Measurements from ENCODE around the gene AHSG.

DNA sequence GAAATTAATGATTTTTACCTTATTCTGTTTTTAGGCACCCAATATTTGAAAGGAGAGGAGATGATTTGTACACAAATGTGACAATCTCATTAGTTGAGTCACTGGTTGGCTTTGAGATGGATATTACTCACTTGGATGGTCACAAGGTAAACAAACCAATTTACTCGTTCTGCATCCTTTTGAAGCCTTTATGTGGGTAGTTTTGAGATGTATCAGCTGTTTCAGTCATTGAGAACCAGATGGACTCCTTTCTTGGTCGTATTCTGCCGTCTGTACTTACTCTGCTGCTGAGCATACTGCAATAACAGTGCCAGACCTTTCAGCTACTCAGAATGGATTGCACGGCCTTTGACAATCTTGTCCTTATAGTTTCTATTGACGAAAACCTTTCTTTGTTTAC lies 29.0 kb upstream of the AHSG start:
- TF ChIP-seq CTCF (IDR thresholded peaks at IDR 0.05) (no peak), POLR2A (IDR thresholded peaks at IDR 0.05) (no peak), EP300 (IDR thresholded peaks at IDR 0.05) (no peak), POLR2AphosphoS5 (IDR thresholded peaks at IDR 0.05) (no peak)
